ENCODE data around the gene DOCK4. TPM values are rescaled to one million over a fixed set of nuclear protein-coding genes. Genes with fewer than 3 reads are reported as not detected.

Gene DOCK4
- total RNA-seq, 1 donor from 2014 or later, result 32.2 TPM

DNA sequence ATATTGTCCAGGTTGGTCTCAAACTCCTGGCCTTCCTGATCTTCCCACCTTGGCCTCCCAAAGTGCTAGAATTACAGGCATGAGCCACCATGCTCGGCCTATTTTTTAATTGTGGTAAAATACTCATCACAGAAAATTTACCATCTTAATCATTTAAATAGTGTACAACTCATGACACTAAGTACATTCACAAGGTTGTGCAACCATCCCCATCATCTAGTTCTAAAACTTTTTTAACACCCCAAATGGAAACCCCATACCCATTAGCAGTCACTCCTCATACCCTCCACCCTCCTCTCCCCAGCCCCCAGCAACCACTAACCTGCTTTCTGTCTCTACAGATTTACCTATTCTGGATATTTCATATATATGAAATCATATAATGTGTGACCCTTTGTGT, 90.3 kb downstream of the DOCK4 start:
- no peak overlapping the region for H3K27ac ChIP-seq (ENCODE audit: low read depth, low read length)
- H3K4me1 ChIP-seq (ENCODE audit: insufficient read depth, low read length), result no peaks in the 10 kb centered on the region
- H3K36me3 Mint-ChIP-seq (ENCODE audit: low read depth, unreplicated experiment), result peaks cover 2% of the 10 kb centered on the region
- H2AFZ ChIP-seq (ENCODE audit: low read depth, low read length), result no peak overlapping the region
- no peaks in the 10 kb centered on the region for H3K27me3 ChIP-seq (ENCODE audit: insufficient read depth, low read length)
- H3K4me3 Mint-ChIP-seq (ENCODE audit: unreplicated experiment), result no peak overlapping the region
- H4K20me1 ChIP-seq (ENCODE audit: insufficient read depth, low read length), result peaks cover 8% of the 10 kb centered on the region
- H3K4me2 ChIP-seq (ENCODE audit: low read length), result no peak overlapping the region
- H3K9me3 Mint-ChIP-seq (ENCODE audit: unreplicated experiment), result no peaks in the 10 kb centered on the region
- H3K9me3 ChIP-seq (ENCODE audit: insufficient read depth, low read depth, low read length), result no peaks in the 10 kb centered on the region
- H3K79me2 ChIP-seq (ENCODE audit: insufficient read depth, low read length), result no peaks in the 10 kb centered on the region
- no peak for DNase-seq (ENCODE audit: low read depth)
- FAIRE-seq, result no peak
- H3K9ac ChIP-seq (ENCODE audit: low read length), result no peak overlapping the region
- no peaks in the 10 kb centered on the region for H3K27me3 Mint-ChIP-seq (ENCODE audit: low read depth, unreplicated experiment)
- no peak overlapping the region for H3K4me3 ChIP-seq (ENCODE audit: insufficient read depth, low read depth, low read length)
- no peak for TF ChIP-seq EZH2 (IDR thresholded peaks at IDR 0.05; ENCODE audit: insufficient read depth, low read length)
- H3K27ac Mint-ChIP-seq (ENCODE audit: unreplicated experiment), result no peak overlapping the region
- no peaks in the 10 kb centered on the region for H3K36me3 ChIP-seq (ENCODE audit: insufficient read depth, low read length)
- H3K4me1 Mint-ChIP-seq (ENCODE audit: low read depth, unreplicated experiment), result peaks cover 9% of the 10 kb centered on the region

DNA sequence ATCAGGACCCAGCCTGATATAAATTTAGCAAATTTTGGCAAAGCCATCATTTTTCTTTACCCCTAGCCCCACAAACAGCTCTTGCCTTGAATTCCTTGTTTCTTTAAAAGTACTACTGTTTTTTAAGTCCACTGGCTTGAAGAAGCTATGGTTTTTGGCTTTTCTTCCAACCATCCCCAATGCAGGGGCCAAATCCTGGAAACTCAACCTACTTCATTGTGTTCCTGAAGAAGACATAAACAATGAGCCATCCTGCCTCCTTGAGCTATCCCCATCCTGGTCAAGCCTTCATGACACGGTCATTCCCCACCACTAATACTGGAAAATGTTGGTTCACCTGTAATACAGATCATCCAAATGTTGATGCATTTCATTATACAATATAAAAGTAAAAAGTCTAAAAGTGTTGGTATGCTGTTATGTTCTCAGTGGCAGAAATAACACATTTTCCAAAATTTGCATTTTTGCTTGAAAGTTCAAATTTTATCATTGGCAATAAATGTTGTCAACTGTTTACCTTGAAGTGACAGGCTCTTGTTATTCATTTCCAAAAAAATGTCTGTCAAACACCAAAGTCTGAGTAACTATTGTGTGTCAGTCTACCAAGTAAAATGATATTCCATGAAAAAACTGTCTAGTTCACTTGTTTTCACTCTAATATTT, 92.2 kb downstream of the DOCK4 start:
- DNase-seq (ENCODE audit: low read depth), result no peak
- Mint-ChIP-seq H3K9me3 (ENCODE audit: unreplicated experiment) (no peaks in the 10 kb centered on the region), H3K4me1 (ENCODE audit: low read depth, unreplicated experiment) (peaks cover 9% of the 10 kb centered on the region), H3K27ac (ENCODE audit: unreplicated experiment) (no peak overlapping the region), H3K4me3 (ENCODE audit: unreplicated experiment) (no peak overlapping the region), H3K27me3 (ENCODE audit: low read depth, unreplicated experiment) (no peaks in the 10 kb centered on the region), H3K36me3 (ENCODE audit: low read depth, unreplicated experiment) (peaks cover 2% of the 10 kb centered on the region)
- Histone ChIP-seq H3K4me1 (ENCODE audit: insufficient read depth, low read length) (no peaks in the 10 kb centered on the region), H3K4me3 (ENCODE audit: insufficient read depth, low read depth, low read length) (no peak overlapping the region), H3K9me3 (ENCODE audit: insufficient read depth, low read depth, low read length) (no peaks in the 10 kb centered on the region), H3K27me3 (ENCODE audit: insufficient read depth, low read length) (no peaks in the 10 kb centered on the region), H3K4me2 (ENCODE audit: low read length) (no peak overlapping the region), H3K9ac (ENCODE audit: low read length) (no peak overlapping the region), H3K27ac (ENCODE audit: low read depth, low read length) (no peak overlapping the region), H2AFZ (ENCODE audit: low read depth, low read length) (no peak overlapping the region), H3K79me2 (ENCODE audit: insufficient read depth, low read length) (no peaks in the 10 kb centered on the region), H3K36me3 (ENCODE audit: insufficient read depth, low read length) (no peaks in the 10 kb centered on the region), H4K20me1 (ENCODE audit: insufficient read depth, low read length) (peaks cover 8% of the 10 kb centered on the region)
- FAIRE-seq, result no peak
- TF ChIP-seq EZH2 (IDR thresholded peaks at IDR 0.05; ENCODE audit: insufficient read depth, low read length), result no peak
- TF ChIP-seq, protein P1, sequence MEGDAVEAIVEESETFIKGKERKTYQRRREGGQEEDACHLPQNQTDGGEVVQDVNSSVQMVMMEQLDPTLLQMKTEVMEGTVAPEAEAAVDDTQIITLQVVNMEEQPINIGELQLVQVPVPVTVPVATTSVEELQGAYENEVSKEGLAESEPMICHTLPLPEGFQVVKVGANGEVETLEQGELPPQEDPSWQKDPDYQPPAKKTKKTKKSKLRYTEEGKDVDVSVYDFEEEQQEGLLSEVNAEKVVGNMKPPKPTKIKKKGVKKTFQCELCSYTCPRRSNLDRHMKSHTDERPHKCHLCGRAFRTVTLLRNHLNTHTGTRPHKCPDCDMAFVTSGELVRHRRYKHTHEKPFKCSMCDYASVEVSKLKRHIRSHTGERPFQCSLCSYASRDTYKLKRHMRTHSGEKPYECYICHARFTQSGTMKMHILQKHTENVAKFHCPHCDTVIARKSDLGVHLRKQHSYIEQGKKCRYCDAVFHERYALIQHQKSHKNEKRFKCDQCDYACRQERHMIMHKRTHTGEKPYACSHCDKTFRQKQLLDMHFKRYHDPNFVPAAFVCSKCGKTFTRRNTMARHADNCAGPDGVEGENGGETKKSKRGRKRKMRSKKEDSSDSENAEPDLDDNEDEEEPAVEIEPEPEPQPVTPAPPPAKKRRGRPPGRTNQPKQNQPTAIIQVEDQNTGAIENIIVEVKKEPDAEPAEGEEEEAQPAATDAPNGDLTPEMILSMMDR (IDR thresholded peaks at IDR 0.05; ENCODE audit: insufficient read depth, low read depth, low read length), result no peak

DNA sequence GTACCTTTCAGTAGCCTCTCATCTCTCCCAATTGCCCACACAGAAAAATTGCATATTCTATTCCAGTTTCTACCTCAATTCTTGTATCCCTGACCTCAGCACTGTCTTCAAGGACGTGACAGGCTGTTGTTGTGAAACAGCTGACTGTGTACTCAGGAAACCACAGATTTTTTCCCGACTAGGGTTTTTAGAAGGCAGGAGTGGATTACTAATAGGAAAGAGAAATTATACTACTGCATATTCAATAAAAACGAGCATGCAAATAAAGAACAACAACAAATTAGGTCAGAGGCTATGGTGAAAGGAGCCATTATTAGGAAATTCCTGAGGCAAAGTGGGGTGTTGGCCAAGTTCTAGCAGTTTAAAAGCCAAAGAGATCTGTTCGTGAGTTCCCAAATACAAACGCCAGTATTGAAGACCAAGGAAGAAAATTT, 93.4 kb downstream of the DOCK4 start:
- Histone ChIP-seq H3K9me3 (ENCODE audit: insufficient read depth, low read depth, low read length) (no peaks in the 10 kb centered on the region), H4K20me1 (ENCODE audit: insufficient read depth, low read length) (peaks cover 8% of the 10 kb centered on the region), H3K4me1 (ENCODE audit: insufficient read depth, low read length) (no peaks in the 10 kb centered on the region), H2AFZ (ENCODE audit: low read depth, low read length) (no peak overlapping the region), H3K27ac (ENCODE audit: low read depth, low read length) (no peak overlapping the region), H3K36me3 (ENCODE audit: insufficient read depth, low read length) (no peaks in the 10 kb centered on the region), H3K79me2 (ENCODE audit: insufficient read depth, low read length) (no peaks in the 10 kb centered on the region), H3K4me3 (ENCODE audit: insufficient read depth, low read depth, low read length) (no peak overlapping the region), H3K27me3 (ENCODE audit: insufficient read depth, low read length) (no peaks in the 10 kb centered on the region), H3K9ac (ENCODE audit: low read length) (no peak overlapping the region), H3K4me2 (ENCODE audit: low read length) (peak overlapping the region; percentile 60)
- no peak for TF ChIP-seq EZH2 (IDR thresholded peaks at IDR 0.05; ENCODE audit: insufficient read depth, low read length)
- TF ChIP-seq, protein P1 (IDR thresholded peaks at IDR 0.05; ENCODE audit: insufficient read depth, low read depth, low read length), result no peak
- Mint-ChIP-seq H3K36me3 (ENCODE audit: low read depth, unreplicated experiment) (peaks cover 2% of the 10 kb centered on the region), H3K4me3 (ENCODE audit: unreplicated experiment) (no peak overlapping the region), H3K4me1 (ENCODE audit: low read depth, unreplicated experiment) (peaks cover 9% of the 10 kb centered on the region), H3K9me3 (ENCODE audit: unreplicated experiment) (no peaks in the 10 kb centered on the region), H3K27ac (ENCODE audit: unreplicated experiment) (peak overlapping the region; percentile 42), H3K27me3 (ENCODE audit: low read depth, unreplicated experiment) (no peaks in the 10 kb centered on the region)
- DNase-seq (ENCODE audit: low read depth) (peak; percentile 40), FAIRE-seq (no peak)
